GM18508 (cell line): ENCODE data around the gene PNISR.

Experiments used
- ATAC-seq: cut with Tn5 transposase; IDR thresholded peaks from one replicate; pipeline ENCODE4 v1.9.1; 2021; ENCODE audit warnings: moderate number of reproducible peaks; ENCODE audit not compliant: insufficient read depth, unreplicated experiment

The PNISR gene

GRCh38 chr6:99409672-99410071 is 15.4 kb downstream of the PNISR start:
- ATAC-seq: no peak

GRCh38 chr6:99407076-99407475 is 18.0 kb downstream of the PNISR start:
- ATAC-seq: no peak

- ATAC-seq: no peak
Observed at GRCh38 chr6:99402448-99402847, 22.7 kb downstream of the PNISR start.

GRCh38 chr6:99397287-99397686 is 27.8 kb downstream of the PNISR start:
- ATAC-seq: no peak

GRCh38 chr6:99393698-99394531 is 31.2 kb downstream of the PNISR start, which contains the start of gene COQ3:
Gene COQ3 (minus strand): TSS chr6:99394195. CDS start chr6:99394179, 16 bp downstream.
- peak; percentile 50 for ATAC-seq

GRCh38 chr6:99393366-99393697 is 31.8 kb downstream of the PNISR start:
- peak; percentile 21 for ATAC-seq

- ATAC-seq: no peak
Observed at GRCh38 chr6:99390896-99391295, 34.2 kb downstream of the PNISR start.

- no peak for ATAC-seq
Observed at GRCh38 chr6:99384507-99384906, 40.6 kb downstream of the PNISR start.

GRCh38 chr6:99378636-99379035 is 46.5 kb downstream of the PNISR start:
- no peak for ATAC-seq

- ATAC-seq: no peak
Observed at GRCh38 chr6:99369533-99369932, 55.6 kb downstream of the PNISR start.

- ATAC-seq: no peak
Observed at GRCh38 chr6:99366852-99367251, 58.3 kb downstream of the PNISR start.

GRCh38 chr6:99364026-99364425 is 61.1 kb downstream of the PNISR start:
- peak; percentile 89 for ATAC-seq

- ATAC-seq: no peak
Observed at GRCh38 chr6:99362678-99363268, 62.3 kb downstream of the PNISR start.

- no peak for ATAC-seq
Observed at GRCh38 chr6:99359800-99360199, 65.3 kb downstream of the PNISR start.

- no peak for ATAC-seq
Observed at GRCh38 chr6:99356641-99357040, 68.5 kb downstream of the PNISR start.

- no peak for ATAC-seq
Observed at GRCh38 chr6:99354983-99355382, 70.1 kb downstream of the PNISR start.

- no peak for ATAC-seq
Observed at GRCh38 chr6:99353126-99353525, 72.0 kb downstream of the PNISR start.

GRCh38 chr6:99350573-99350972 is 74.5 kb downstream of the PNISR start:
- ATAC-seq: no peak

- no peak for ATAC-seq
Observed at GRCh38 chr6:99349171-99350141, 75.7 kb downstream of the PNISR start, which contains the start of gene FAXC. Gene FAXC (minus strand): TSS chr6:99349674. CDS start chr6:99349372, 302 bp downstream.

- no peak for ATAC-seq
Observed at GRCh38 chr6:99348288-99349170, 76.6 kb downstream of the PNISR start.
